NT2/D1 (cell line): ENCODE data around the gene TTC31.
A peak's percentile ranks its signal among the peaks of the same experiment; 100 is the strongest.

Source experiments
- DNase-seq: peaks from one replicate; pipeline ENCODE4 v3.0.0-alpha.2; 2011; ENCODE audit warnings: low read depth, low spot score
- H3K27me3 ChIP-seq: 2 replicates; pipeline ENCODE4 v1.6.0; 2011; ENCODE audit warnings: mild to moderate bottlenecking; ENCODE audit not compliant: insufficient read length, insufficient read depth
- H3K36me3 ChIP-seq: 2 replicates; pipeline ENCODE4 v1.6.1; 2011; ENCODE audit warnings: mild to moderate bottlenecking, low read length, mixed read lengths; ENCODE audit not compliant: insufficient read depth, insufficient read length
- H3K4me1 ChIP-seq: 2 replicates; pipeline ENCODE4 v1.5.1; 2011; ENCODE audit not compliant: insufficient read depth, insufficient read length
- H3K4me3 ChIP-seq: 2 replicates; pipeline ENCODE4 v1.5.1; 2011; ENCODE audit warnings: low read depth; ENCODE audit not compliant: insufficient read length
- H3K9ac ChIP-seq: 2 replicates; pipeline ENCODE4 v1.6.0; 2011; ENCODE audit warnings: low read depth; ENCODE audit not compliant: insufficient read length
- H3K9me3 ChIP-seq: 2 replicates; pipeline ENCODE4 v1.5.1; 2011; ENCODE audit warnings: mild to moderate bottlenecking, low read length; ENCODE audit not compliant: insufficient read depth
- SUZ12 ChIP-seq: IDR thresholded peaks from 2 replicates; pipeline ENCODE4 v1.6.1; 2011; ENCODE audit not compliant: insufficient read length, insufficient read depth; ENCODE audit errors: extremely low read depth
- YY1 ChIP-seq: IDR thresholded peaks from 2 replicates; pipeline ENCODE4 v1.6.1; 2011; ENCODE audit not compliant: insufficient read length, insufficient read depth
- ZNF274 ChIP-seq: IDR thresholded peaks from 2 replicates; pipeline ENCODE4 v1.6.1; 2011; ENCODE audit warnings: mild to moderate bottlenecking, low read depth, low read length

The TTC31 gene

DNA sequence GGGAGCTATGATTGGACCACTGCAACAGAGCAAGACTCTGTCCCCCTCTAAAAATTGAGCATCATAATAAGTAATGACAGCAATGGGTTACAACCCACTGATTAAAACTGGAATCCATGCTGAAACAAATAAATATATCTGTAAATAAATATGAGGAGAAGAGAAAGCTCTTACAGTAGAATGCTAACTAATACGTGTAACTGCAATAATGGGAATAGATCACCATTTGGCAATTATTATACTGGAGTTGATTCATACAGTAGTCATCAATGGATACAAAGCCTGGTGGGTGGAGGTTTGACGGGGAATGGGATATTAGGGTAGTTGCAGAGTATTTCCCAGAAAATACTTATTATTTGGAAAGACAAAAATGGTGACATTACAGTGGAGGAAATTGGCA lies 34.1 kb upstream of the TTC31 start:
- DNase-seq: no peak
- no peak overlapping the region for H3K9ac ChIP-seq
- TF ChIP-seq SUZ12 (no peak), YY1 (no peak), ZNF274 (no peak)
- H3K27me3 ChIP-seq: no peaks in the 10 kb centered on the region
- no peaks in the 10 kb centered on the region for H3K9me3 ChIP-seq
- H3K4me1 ChIP-seq: no peaks in the 10 kb centered on the region
- no peak overlapping the region for H3K4me3 ChIP-seq
- no peaks in the 10 kb centered on the region for H3K36me3 ChIP-seq

DNA sequence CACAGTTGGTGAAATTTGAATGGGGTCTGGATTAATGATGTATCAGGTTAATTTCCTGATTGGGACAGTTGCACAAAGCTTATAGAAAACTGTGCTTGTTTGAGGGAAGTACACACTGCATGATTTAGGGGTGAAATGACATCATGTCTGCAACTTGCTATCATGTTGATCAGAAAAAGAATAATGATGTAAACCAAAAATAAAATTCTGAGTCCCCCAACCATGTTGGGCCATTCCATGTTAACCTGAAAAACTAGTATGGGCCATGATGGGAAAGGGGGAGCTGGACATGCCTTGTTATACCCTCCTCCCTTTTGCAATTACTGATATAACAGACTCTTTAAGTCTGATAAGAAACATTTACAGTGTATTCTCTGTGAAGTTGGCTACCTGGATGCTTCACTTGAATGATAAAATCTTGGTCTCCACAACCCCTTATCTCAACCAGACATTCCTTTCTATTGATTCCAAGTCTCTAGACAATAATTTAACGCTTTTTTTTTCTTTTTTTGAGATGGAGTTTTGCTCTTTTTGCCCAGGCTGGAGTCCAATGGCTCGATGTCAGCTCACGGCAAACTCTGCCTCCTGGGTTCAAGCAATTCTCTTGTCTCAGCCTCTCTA lies 32.2 kb upstream of the TTC31 start:
- no peaks in the 10 kb centered on the region for H3K4me1 ChIP-seq

DNA sequence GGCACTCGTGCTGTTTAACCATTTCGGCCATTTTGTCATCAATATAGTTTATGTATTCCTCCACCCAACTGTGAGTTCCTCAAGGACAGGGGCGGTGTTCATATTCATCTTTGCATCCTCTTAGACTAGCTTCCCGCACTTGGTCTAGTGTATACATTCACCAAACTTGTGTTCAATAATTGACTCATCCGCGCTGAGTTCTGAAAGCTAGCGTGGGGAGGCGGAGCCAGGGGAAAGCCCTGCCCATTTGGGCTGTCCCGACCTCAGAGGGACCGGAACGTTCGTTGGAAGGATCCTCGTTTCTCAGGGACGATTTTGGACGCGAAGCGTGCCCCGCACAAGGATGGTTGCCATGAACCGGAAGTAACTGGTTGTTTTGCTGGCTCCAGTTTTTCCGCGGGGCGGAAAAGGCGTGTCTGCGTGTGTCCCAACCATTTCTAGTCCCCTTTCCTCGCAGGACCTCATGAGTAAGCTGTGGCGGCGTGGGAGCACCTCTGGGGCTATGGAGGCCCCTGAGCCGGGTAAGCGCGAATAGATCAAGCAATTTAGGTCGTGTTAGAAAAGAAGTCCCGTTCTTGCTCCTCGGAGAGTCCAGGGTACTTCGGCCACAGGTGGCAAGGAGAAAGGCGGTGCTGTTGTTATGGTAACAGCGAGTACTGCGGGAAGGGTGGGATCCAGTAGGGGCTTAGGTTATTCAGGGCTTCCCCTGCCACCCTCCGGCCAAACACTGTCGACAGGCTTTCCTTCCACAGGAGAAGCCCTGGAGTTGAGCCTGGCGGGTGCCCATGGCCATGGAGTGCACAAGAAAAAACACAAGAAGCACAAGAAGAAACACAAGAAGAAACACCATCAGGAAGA lies 28.0 kb upstream of the TTC31 start, which contains the start of gene INO80B:
TSS of gene INO80B (plus strand) at position 434 of the 858 bp plus-strand sequence. CDS start at position 464, 30 bp downstream.
- H3K4me3 ChIP-seq: peak within 1 kb of the TSS; percentile 71
- H3K9me3 ChIP-seq: no peaks in the 10 kb centered on the region
- H3K36me3 ChIP-seq: peaks cover 5% of the 10 kb centered on the region
- peak; percentile 97 for DNase-seq
- TF ChIP-seq YY1 (peak; percentile 96), ZNF274 (no peak)
- H3K9ac ChIP-seq: peak within 1 kb of the TSS; percentile 68
- no peaks in the 10 kb centered on the region for H3K4me1 ChIP-seq
- no peaks in the 10 kb centered on the region for H3K27me3 ChIP-seq

More for the DNA sequence above, 32.2 kb upstream of the TTC31 start:
- no peak for TF ChIP-seq ZNF274
- no peak for TF ChIP-seq YY1
- TF ChIP-seq SUZ12: no peak
- DNase-seq: no peak
- Histone ChIP-seq H3K36me3 (peaks cover under 1% of the 10 kb centered on the region), H3K27me3 (no peaks in the 10 kb centered on the region), H3K4me3 (no peak overlapping the region), H3K9ac (no peak overlapping the region), H3K9me3 (no peaks in the 10 kb centered on the region)

DNA sequence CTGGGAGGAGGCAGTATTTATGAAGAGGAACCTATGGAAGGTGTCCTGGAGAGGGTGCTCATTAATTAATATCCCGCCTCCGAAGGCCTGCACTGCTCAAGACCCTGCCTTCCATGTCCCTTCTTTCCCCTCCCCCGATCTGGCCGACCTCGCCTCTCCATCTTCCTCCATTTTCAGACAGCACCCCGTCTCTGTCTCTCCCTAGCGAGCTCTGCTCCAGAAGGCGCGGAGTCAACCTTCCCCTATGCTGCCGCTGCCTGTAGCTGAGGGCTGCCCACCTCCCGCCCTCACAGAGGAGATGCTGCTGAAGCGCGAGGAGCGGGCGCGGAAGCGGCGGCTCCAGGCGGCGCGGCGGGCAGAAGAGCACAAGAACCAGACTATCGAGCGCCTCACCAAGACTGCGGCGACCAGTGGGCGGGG lies 25.7 kb upstream of the TTC31 start:
- no peak for TF ChIP-seq YY1
- no peak for TF ChIP-seq SUZ12
- no peak for TF ChIP-seq ZNF274
- DNase-seq: no peak
- H3K4me3 ChIP-seq: peak overlapping the region; percentile 53
- H3K36me3 ChIP-seq: peaks cover 21% of the 10 kb centered on the region
- no peaks in the 10 kb centered on the region for H3K9me3 ChIP-seq
- peak overlapping the region; percentile 68 for H3K9ac ChIP-seq
- no peaks in the 10 kb centered on the region for H3K27me3 ChIP-seq
- H3K4me1 ChIP-seq: no peaks in the 10 kb centered on the region

DNA sequence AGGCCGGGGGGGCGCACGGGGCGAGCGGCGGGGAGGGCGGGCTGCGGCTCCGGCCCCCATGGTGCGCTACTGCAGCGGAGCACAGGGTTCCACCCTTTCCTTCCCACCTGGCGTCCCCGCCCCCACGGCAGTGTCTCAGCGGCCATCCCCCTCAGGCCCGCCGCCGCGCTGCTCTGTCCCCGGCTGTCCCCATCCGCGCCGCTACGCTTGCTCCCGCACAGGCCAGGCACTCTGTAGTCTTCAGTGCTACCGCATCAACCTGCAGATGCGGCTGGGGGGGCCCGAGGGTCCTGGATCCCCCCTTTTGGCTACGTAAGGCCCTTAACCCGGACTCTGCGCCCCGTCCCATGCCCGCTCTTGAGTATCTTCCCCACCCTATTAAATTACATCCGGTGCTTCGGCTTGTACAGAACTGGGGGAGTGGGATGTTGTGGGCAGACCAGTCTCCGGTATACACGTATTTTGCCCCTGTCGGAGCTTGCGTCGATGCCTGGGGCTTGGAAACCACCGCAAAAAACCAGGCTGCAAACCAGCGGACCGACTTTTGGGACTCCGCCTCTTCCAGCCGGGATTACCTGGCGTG lies 25.2 kb upstream of the TTC31 start:
- Histone ChIP-seq H3K9ac (peak overlapping the region; percentile 68), H3K36me3 (peaks cover 26% of the 10 kb centered on the region), H3K27me3 (no peaks in the 10 kb centered on the region), H3K4me1 (no peaks in the 10 kb centered on the region), H3K4me3 (peak overlapping the region; percentile 63), H3K9me3 (no peaks in the 10 kb centered on the region)
- no peak for TF ChIP-seq YY1
- TF ChIP-seq ZNF274: no peak
- no peak for TF ChIP-seq SUZ12
- DNase-seq: no peak

DNA sequence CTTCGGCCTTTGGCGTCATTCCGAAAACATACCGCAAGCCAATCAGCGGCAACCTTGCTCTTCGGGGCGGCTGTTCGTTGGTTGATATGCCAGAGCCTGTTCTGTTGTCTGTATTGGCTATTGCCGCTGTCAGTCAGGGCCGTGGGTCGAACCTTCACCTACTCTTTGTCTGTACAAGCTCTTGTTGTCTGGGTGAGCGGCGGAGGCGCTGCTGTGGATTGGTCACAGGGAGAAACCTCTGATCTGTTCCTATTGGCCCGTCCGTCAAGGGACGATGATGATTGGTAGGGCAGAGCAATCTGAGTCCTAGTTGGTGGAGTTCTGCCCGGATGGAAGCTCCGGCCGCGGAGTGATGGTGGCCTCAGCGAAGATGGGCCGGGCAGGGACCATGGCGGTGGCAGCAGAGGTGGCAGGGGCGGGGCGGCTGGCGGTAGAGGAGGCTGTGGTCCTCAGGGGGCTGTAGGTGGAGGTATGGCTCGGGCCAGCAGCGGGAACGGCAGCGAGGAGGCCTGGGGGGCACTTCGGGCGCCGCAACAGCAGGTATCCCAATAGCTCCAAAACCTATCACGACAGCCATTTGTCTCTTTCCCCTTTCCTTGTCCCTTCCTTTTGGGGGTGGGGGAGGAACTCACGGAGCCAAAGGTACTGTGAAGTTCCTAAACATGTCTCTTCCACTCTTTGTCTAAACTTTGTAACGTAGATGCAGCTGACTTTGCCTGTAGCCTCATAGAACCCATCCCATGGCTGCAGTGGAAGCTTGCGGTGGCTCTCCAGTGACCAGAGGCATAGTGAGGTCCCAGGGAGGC lies 24.5 kb upstream of the TTC31 start, which contains the start of gene WBP1:
TSS of gene WBP1 (plus strand) at position 307 of the 806 bp plus-strand sequence. CDS start at position 472, 165 bp downstream.
- peak; percentile 99 for DNase-seq
- TF ChIP-seq ZNF274 (no peak), SUZ12 (no peak), YY1 (peak; percentile 45)
- Histone ChIP-seq H3K27me3 (no peaks in the 10 kb centered on the region), H3K4me3 (peak within 1 kb of the TSS; percentile 86), H3K36me3 (peaks cover 33% of the 10 kb centered on the region), H3K4me1 (no peaks in the 10 kb centered on the region), H3K9me3 (no peaks in the 10 kb centered on the region), H3K9ac (peak within 1 kb of the TSS; percentile 95)
